Measurements from ENCODE around the gene SETD3. TPM values are rescaled to one million over a fixed set of nuclear protein-coding genes. Genes with fewer than 3 reads are reported as not detected.

Gene SETD3
- total RNA-seq, 1 experiment from 2014 or later, result 46.8 TPM

- POLR2A ChIA-PET (ENCODE audit: unreplicated experiment), result no interaction called here
- no peak for DNase-seq
- Histone ChIP-seq H3K9me2 (replicated peaks; ENCODE audit: low read length) (no peaks in the 10 kb centered on the region), H2AFZ (ENCODE audit: low read length) (no peak overlapping the region), H4K20me1 (ENCODE audit: low read length) (peaks cover 3% of the 10 kb centered on the region), H3F3A (ENCODE audit: low read length, unreplicated experiment) (no peaks in the 10 kb centered on the region), H3K27ac (ENCODE audit: low read length) (no peak overlapping the region), H3K4me1 (ENCODE audit: insufficient read depth, low read length) (peaks cover 33% of the 10 kb centered on the region), H3K36me3 (ENCODE audit: low read depth, low read length) (no peaks in the 10 kb centered on the region), H3K9ac (ENCODE audit: low read length) (no peak overlapping the region), H3K27me3 (ENCODE audit: low read length) (no peaks in the 10 kb centered on the region), H3K4me3 (ENCODE audit: low read length) (no peak overlapping the region), H3K4me2 (ENCODE audit: low read length) (no peak overlapping the region), H3K79me2 (ENCODE audit: low read length) (peaks cover 39% of the 10 kb centered on the region), H3K9me3 (ENCODE audit: low read length) (no peaks in the 10 kb centered on the region)
- CTCF ChIA-PET, result interaction anchor here (0.5 kb wide), 1 partner anchor 92 kb away, joined by 5 read pairs; no protein-coding TSS in a partner anchor
- intact Hi-C loops (cut with micrococcal nuclease), result no loop called here
- BruUV-seq (replicated peaks), result no TSS peak
- no peak for ATAC-seq
- TF ChIP-seq EZH2phosphoT487 (IDR thresholded peaks at IDR 0.05; ENCODE audit: borderline replicate concordance, low read length) (no peak), EZH2 (IDR thresholded peaks at IDR 0.05; ENCODE audit: low read length, unreplicated experiment) (no peak)
- TF ChIP-seq, protein P1, sequence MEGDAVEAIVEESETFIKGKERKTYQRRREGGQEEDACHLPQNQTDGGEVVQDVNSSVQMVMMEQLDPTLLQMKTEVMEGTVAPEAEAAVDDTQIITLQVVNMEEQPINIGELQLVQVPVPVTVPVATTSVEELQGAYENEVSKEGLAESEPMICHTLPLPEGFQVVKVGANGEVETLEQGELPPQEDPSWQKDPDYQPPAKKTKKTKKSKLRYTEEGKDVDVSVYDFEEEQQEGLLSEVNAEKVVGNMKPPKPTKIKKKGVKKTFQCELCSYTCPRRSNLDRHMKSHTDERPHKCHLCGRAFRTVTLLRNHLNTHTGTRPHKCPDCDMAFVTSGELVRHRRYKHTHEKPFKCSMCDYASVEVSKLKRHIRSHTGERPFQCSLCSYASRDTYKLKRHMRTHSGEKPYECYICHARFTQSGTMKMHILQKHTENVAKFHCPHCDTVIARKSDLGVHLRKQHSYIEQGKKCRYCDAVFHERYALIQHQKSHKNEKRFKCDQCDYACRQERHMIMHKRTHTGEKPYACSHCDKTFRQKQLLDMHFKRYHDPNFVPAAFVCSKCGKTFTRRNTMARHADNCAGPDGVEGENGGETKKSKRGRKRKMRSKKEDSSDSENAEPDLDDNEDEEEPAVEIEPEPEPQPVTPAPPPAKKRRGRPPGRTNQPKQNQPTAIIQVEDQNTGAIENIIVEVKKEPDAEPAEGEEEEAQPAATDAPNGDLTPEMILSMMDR (conservative IDR thresholded peaks at IDR 0.05; ENCODE audit: low read depth, low read length), result no peak
These were observed 46.9 kb upstream of the SETD3 start for GRCh38 chr14:99527427-99528076.

DNA sequence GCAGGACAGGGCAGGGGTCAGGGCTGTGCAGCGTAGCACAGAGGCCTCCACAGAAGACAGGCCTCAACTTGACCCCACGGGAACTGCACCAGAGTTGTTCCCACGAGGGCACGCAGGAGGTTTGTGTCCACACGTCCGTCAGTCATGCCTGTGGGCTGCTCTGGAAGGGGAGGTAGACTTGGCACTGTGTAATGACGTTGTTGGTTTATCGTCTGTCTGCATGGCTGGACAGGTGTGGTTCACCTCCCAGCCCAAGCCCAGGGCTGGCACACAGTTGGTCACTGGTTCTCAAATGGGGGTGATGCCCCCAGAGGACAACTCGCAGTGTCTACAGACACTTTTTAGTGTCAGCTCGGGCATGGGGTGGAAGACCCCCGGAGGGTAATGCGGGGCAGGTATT is 46.4 kb upstream of the SETD3 start:
- CTCF ChIA-PET, result interaction anchor here (0.5 kb wide), 1 partner anchor 92 kb away, joined by 5 read pairs; no protein-coding TSS in a partner anchor
- H3K27me3 ChIP-seq (ENCODE audit: low read length), result no peaks in the 10 kb centered on the region
- BruUV-seq (replicated peaks), result no TSS peak
- ATAC-seq, result no peak
- TF ChIP-seq EZH2phosphoT487 (IDR thresholded peaks at IDR 0.05; ENCODE audit: borderline replicate concordance, low read length) (no peak), EZH2 (IDR thresholded peaks at IDR 0.05; ENCODE audit: low read length, unreplicated experiment) (no peak)
- TF ChIP-seq, protein P1 (conservative IDR thresholded peaks at IDR 0.05; ENCODE audit: low read depth, low read length), result no peak
- POLR2A ChIA-PET (ENCODE audit: unreplicated experiment), result no interaction called here
- H3F3A ChIP-seq (ENCODE audit: low read length, unreplicated experiment), result no peaks in the 10 kb centered on the region
- intact Hi-C loops (cut with micrococcal nuclease), result no loop called here
- H3K27ac ChIP-seq (ENCODE audit: low read length), result no peak overlapping the region
- H3K79me2 ChIP-seq (ENCODE audit: low read length), result peaks cover 37% of the 10 kb centered on the region
- H2AFZ ChIP-seq (ENCODE audit: low read length), result no peak overlapping the region
- H3K4me2 ChIP-seq (ENCODE audit: low read length), result no peak overlapping the region
- H4K20me1 ChIP-seq (ENCODE audit: low read length), result peaks cover 3% of the 10 kb centered on the region
- no peak overlapping the region for H3K9ac ChIP-seq (ENCODE audit: low read length)
- DNase-seq, result no peak
- H3K9me2 ChIP-seq (replicated peaks; ENCODE audit: low read length), result no peaks in the 10 kb centered on the region
- no peaks in the 10 kb centered on the region for H3K36me3 ChIP-seq (ENCODE audit: low read depth, low read length)
- H3K4me3 ChIP-seq (ENCODE audit: low read length), result no peak overlapping the region
- H3K9me3 ChIP-seq (ENCODE audit: low read length), result no peaks in the 10 kb centered on the region
- H3K4me1 ChIP-seq (ENCODE audit: insufficient read depth, low read length), result peaks cover 38% of the 10 kb centered on the region

GRCh38 chr14:99525699-99526080 is 45.0 kb upstream of the SETD3 start:
- peaks cover 41% of the 10 kb centered on the region for H3K4me1 ChIP-seq (ENCODE audit: insufficient read depth, low read length)
- no TSS peak for BruUV-seq (replicated peaks)

More at GRCh38 chr14:99525699-99526080, 45.0 kb upstream of the SETD3 start:
- DNase-seq, result no peak
- no peaks in the 10 kb centered on the region for H3K27me3 ChIP-seq (ENCODE audit: low read length)
- no peak overlapping the region for H3K27ac ChIP-seq (ENCODE audit: low read length)
- ChIA-PET CTCF (interaction anchor here (0.9 kb wide), 1 partner anchor 80 kb away, joined by 8 read pairs; no protein-coding TSS in a partner anchor), POLR2A (ENCODE audit: unreplicated experiment) (no interaction called here)
- no peak overlapping the region for H3K4me2 ChIP-seq (ENCODE audit: low read length)
- H3K36me3 ChIP-seq (ENCODE audit: low read depth, low read length), result no peaks in the 10 kb centered on the region
- no peaks in the 10 kb centered on the region for H3F3A ChIP-seq (ENCODE audit: low read length, unreplicated experiment)
- H3K79me2 ChIP-seq (ENCODE audit: low read length), result peaks cover 26% of the 10 kb centered on the region
- no peak overlapping the region for H2AFZ ChIP-seq (ENCODE audit: low read length)
- intact Hi-C loops (cut with micrococcal nuclease), result loop anchor here (2.0 kb wide), 1 partner anchor 79 kb away; the partner anchor contains the start of gene CCDC85C
- H3K9me3 ChIP-seq (ENCODE audit: low read length), result no peaks in the 10 kb centered on the region
- H4K20me1 ChIP-seq (ENCODE audit: low read length), result peaks cover 3% of the 10 kb centered on the region
- H3K4me3 ChIP-seq (ENCODE audit: low read length), result no peak overlapping the region
- no peak overlapping the region for H3K9ac ChIP-seq (ENCODE audit: low read length)
- TF ChIP-seq, protein P1 (conservative IDR thresholded peaks at IDR 0.05; ENCODE audit: low read depth, low read length), result no peak
- TF ChIP-seq EZH2 (IDR thresholded peaks at IDR 0.05; ENCODE audit: low read length, unreplicated experiment) (no peak), EZH2phosphoT487 (IDR thresholded peaks at IDR 0.05; ENCODE audit: borderline replicate concordance, low read length) (no peak)
- ATAC-seq, result no peak
- H3K9me2 ChIP-seq (replicated peaks; ENCODE audit: low read length), result no peaks in the 10 kb centered on the region
